ENCODE results near the gene PROCR.
"Not testable (repeated sequence)": the region's sequence is repeated elsewhere in the genome, so short reads cannot be mapped to it uniquely, and the experiment has no call there.

- TF ChIP-seq, protein P1, sequence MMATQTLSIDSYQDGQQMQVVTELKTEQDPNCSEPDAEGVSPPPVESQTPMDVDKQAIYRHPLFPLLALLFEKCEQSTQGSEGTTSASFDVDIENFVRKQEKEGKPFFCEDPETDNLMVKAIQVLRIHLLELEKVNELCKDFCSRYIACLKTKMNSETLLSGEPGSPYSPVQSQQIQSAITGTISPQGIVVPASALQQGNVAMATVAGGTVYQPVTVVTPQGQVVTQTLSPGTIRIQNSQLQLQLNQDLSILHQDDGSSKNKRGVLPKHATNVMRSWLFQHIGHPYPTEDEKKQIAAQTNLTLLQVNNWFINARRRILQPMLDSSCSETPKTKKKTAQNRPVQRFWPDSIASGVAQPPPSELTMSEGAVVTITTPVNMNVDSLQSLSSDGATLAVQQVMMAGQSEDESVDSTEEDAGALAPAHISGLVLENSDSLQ (IDR thresholded peaks at IDR 0.05): not testable (repeated sequence)
- TF ChIP-seq SP1 (IDR thresholded peaks at IDR 0.05): not testable (repeated sequence)
Measured at GRCh38 chr20:35164531-35164930, 7.3 kb upstream of the PROCR start.

Measured in HEK293T (cell line).